Upper lobe of left lung (tissue), 6 donors: ENCODE data around the gene ACMSD. TPM values are rescaled to one million over a fixed set of nuclear protein-coding genes. Genes with fewer than 3 reads are reported as not detected.
"Not testable (repeated sequence)": the region's sequence is repeated elsewhere in the genome, so short reads cannot be mapped to it uniquely, and the experiment has no call there.

Source experiments
- ATAC-seq, 2 donors: fragments of 200-7000 bp; cut with Tn5 transposase; one replicate each; pipeline ENCODE4 v1.9.1; 2022; ENCODE audit warnings: mild to moderate bottlenecking in 2 of 2, moderate library complexity in 2 of 2; ENCODE audit not compliant: low FRiP score in 2 of 2
- DNase-seq, 2 donors: peaks; one replicate each; pipeline ENCODE4 v3.0.0-alpha.2; 2019 to 2020
- H3K27ac ChIP-seq, 4 donors: fragments of 200-600 bp; sonication (generic); one replicate each; pipeline ENCODE4 v1.5.1; 2016 to 2019
- H3K27me3 ChIP-seq, 4 donors: fragments of 200-600 bp; sonication (generic); one replicate each; pipeline ENCODE4 v1.5.1; 2017 to 2019
- H3K36me3 ChIP-seq, 4 donors: fragments of 200-600 bp; sonication (generic); one replicate each; pipeline ENCODE4 v1.5.1; 2016 to 2019
- H3K4me1 ChIP-seq, 4 donors: fragments of 200-600 bp; sonication (generic); one replicate each; pipeline ENCODE4 v1.5.1; 2018 to 2019
- H3K4me3 ChIP-seq, 4 donors: fragments of 200-600 bp; sonication (generic); one replicate each; pipeline ENCODE4 v1.5.1; 2017 to 2019; ENCODE audit warnings: mild to moderate bottlenecking in 2 of 4, moderate library complexity in 1 of 4
- H3K9me3 ChIP-seq, 4 donors: fragments of 200-600 bp; sonication (generic); one replicate each; pipeline ENCODE4 v1.5.1; 2018 to 2019
- CTCF ChIP-seq, 6 experiments: fragments of 450-650 bp in 4 of 6; fragments of 200-600 bp in 2 of 6; sonication (generic) in 2 of 6; IDR thresholded peaks; one replicate each; pipeline ENCODE4 v1.5.1; 2016 to 2019; ENCODE audit warnings: antibody characterized with exemption in 6 of 6
- EP300 ChIP-seq, 4 donors: sonication (generic); formaldehyde crosslinking; IDR thresholded peaks; one replicate each; pipeline ENCODE4 v1.5.1; 2017; ENCODE audit warnings: antibody characterized with exemption in 4 of 4, control low read depth in 2 of 4
- POLR2A ChIP-seq, 4 donors: fragments of 450-650 bp; IDR thresholded peaks; one replicate each; pipeline ENCODE4 v1.5.1; 2016 to 2017; ENCODE audit warnings: antibody characterized with exemption in 4 of 4, mild to moderate bottlenecking in 2 of 4
- POLR2AphosphoS5 ChIP-seq, 2 donors: sonication (generic); formaldehyde crosslinking; IDR thresholded peaks; one replicate each; pipeline ENCODE4 v1.5.1; 2017; ENCODE audit warnings: antibody characterized with exemption in 2 of 2
- WGBS, 2 donors: methylation state at CpG; one replicate each; pipeline ENCODE4 v1.1.5; 2017 to 2018; 5-methylcytosine and 5-hydroxymethylcytosine counted together
- total RNA-seq, 6 donors: library from RNA; depleted of rRNA in 4 of 6; stranded (reverse); fragments of >200 nt in 4 of 6; gene quantifications; one replicate each; pipeline versions ENCODE4 v1.1.0 to v1.2.1, GENCODE V29; 2016 to 2021
- donor health status: DM: no; HTN: no; CAD: no; lungs with moderate emphysema.
- donor health status: DM: no; HTN: yes; CAD: no; lungs with severe emphysema.

Gene ACMSD
- total RNA-seq, 6 donors from 2014 or later, result 0.20 TPM; not detected in 5

DNA sequence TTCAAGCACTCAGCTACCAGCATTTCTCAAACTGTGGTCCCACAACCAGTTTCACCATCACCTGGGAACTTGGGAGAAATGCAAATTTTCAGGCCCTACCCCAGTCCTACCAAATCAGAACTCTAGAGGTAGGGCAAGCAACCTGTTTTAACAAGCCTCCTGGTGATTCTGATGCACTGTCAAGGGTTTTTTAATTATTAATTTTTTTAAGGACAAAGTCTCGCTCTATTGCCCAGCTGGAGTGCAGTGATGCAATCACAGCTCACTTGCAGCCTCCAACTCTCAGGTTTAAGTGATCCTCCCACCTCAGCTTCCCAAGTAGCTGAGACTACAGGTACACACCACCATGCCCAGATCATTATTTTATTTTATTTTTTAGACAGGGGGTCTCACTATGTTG, 7.8 kb downstream of the ACMSD start:
- no peaks in the 10 kb centered on the region for H3K4me1 ChIP-seq
- no peaks in the 10 kb centered on the region for H3K27me3 ChIP-seq
- no peaks in the 10 kb centered on the region for H3K36me3 ChIP-seq
- H3K27ac ChIP-seq, result no peak overlapping the region
- H3K4me3 ChIP-seq, result no peak overlapping the region
- H3K9me3 ChIP-seq, result no peaks in the 10 kb centered on the region
- TF ChIP-seq POLR2AphosphoS5 (IDR thresholded peaks at IDR 0.05), result no peak
- DNase-seq (no peak), ATAC-seq (no peak)
- WGBS, 2 donors, result 74 to 85% methylated on average over 1 of the region's 1 CpG

- not testable (repeated sequence) for H3K27me3 ChIP-seq, H3K9me3 ChIP-seq, H3K4me3 ChIP-seq, H3K36me3 ChIP-seq, DNase-seq, H3K4me1 ChIP-seq, ATAC-seq, H3K27ac ChIP-seq
- 94 to 97% methylated on average over 5 of the region's 5 CpGs for WGBS, 2 donors
Measured at GRCh38 chr2:134847582-134847981, 9.2 kb downstream of the ACMSD start.

- ATAC-seq, result no peak
- 85 to 86% methylated on average over 7 of the region's 7 CpGs for WGBS, 2 donors
Measured at GRCh38 chr2:134852518-134852917, 14.1 kb downstream of the ACMSD start.

GRCh38 chr2:134855709-134856108, 17.3 kb downstream of the ACMSD start:
- no peak for ATAC-seq

More at GRCh38 chr2:134852518-134852917, 14.1 kb downstream of the ACMSD start:
- Histone ChIP-seq H3K36me3 (no peaks in the 10 kb centered on the region), H3K27me3 (no peaks in the 10 kb centered on the region), H3K27ac (no peak overlapping the region), H3K4me3 (no peak overlapping the region), H3K4me1 (no peaks in the 10 kb centered on the region), H3K9me3 (no peaks in the 10 kb centered on the region)
- TF ChIP-seq EP300 (IDR thresholded peaks at IDR 0.05) (no peak), CTCF (IDR thresholded peaks at IDR 0.05) (no peak), POLR2A (IDR thresholded peaks at IDR 0.05) (no peak), POLR2AphosphoS5 (IDR thresholded peaks at IDR 0.05) (no peak)
- DNase-seq, result no peak

DNA sequence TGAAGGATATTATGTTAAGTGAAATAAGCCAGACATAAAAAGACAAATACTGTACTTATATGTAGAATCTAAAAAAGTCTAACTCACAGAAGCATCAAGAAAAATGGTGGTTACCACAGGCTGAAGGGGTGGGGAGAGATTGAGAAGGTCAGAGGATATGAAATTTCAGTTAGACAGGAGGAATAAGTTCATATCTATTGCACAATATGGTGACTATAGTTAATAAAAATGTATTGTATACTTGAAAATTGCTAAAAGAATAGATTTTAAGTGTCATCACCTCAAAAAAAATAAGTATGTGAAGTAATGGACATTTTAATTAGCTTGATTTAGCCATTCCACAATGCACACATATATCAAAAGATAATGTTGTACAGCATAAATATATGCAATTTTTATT, 19.8 kb downstream of the ACMSD start:
- Histone ChIP-seq H3K4me3 (no peak overlapping the region), H3K9me3 (no peaks in the 10 kb centered on the region), H3K27me3 (no peaks in the 10 kb centered on the region), H3K27ac (no peak overlapping the region), H3K4me1 (no peaks in the 10 kb centered on the region), H3K36me3 (no peaks in the 10 kb centered on the region)
- DNase-seq, result no peak
- no peak for ATAC-seq
- TF ChIP-seq POLR2A (IDR thresholded peaks at IDR 0.05) (no peak), POLR2AphosphoS5 (IDR thresholded peaks at IDR 0.05) (no peak), EP300 (IDR thresholded peaks at IDR 0.05) (no peak), CTCF (IDR thresholded peaks at IDR 0.05) (no peak)

More at GRCh38 chr2:134855709-134856108, 17.3 kb downstream of the ACMSD start:
- Histone ChIP-seq H3K4me3 (no peak overlapping the region), H3K9me3 (no peaks in the 10 kb centered on the region), H3K36me3 (no peaks in the 10 kb centered on the region), H3K4me1 (no peaks in the 10 kb centered on the region), H3K27ac (no peak overlapping the region), H3K27me3 (no peaks in the 10 kb centered on the region)
- TF ChIP-seq CTCF (IDR thresholded peaks at IDR 0.05), result no peak
- TF ChIP-seq POLR2AphosphoS5 (IDR thresholded peaks at IDR 0.05), result no peak
- no peak for TF ChIP-seq EP300 (IDR thresholded peaks at IDR 0.05)
- TF ChIP-seq POLR2A (IDR thresholded peaks at IDR 0.05), result no peak
- DNase-seq, result no peak

GRCh38 chr2:134861173-134861572, 22.8 kb downstream of the ACMSD start:
- Histone ChIP-seq H3K36me3 (no peaks in the 10 kb centered on the region), H3K4me3 (no peak overlapping the region), H3K27ac (no peak overlapping the region), H3K9me3 (no peaks in the 10 kb centered on the region), H3K27me3 (no peaks in the 10 kb centered on the region), H3K4me1 (no peaks in the 10 kb centered on the region)
- no peak for TF ChIP-seq EP300 (IDR thresholded peaks at IDR 0.05)
- TF ChIP-seq POLR2A (IDR thresholded peaks at IDR 0.05), result no peak
- TF ChIP-seq CTCF (IDR thresholded peaks at IDR 0.05), result no peak
- no peak for TF ChIP-seq POLR2AphosphoS5 (IDR thresholded peaks at IDR 0.05)
- no peak for DNase-seq
- 68 to 89% methylated on average over 3 of the region's 3 CpGs for WGBS, 2 donors
- peak in 1 of 2 donors; percentile 63 for ATAC-seq
